Neural crest cell (in vitro differentiated cells): ENCODE data around the gene GPR142. TPM values are rescaled to one million over a fixed set of nuclear protein-coding genes. Genes with fewer than 3 reads are reported as not detected.
A peak's percentile ranks its signal among the peaks of the same experiment; 100 is the strongest.

Experiments used
- DNase-seq: peaks from one replicate; pipeline ENCODE4 v3.0.0; 2021; ENCODE audit warnings: low read depth, mixed read lengths, low spot score
- H3K27ac Mint-ChIP-seq: one replicate; pipeline ENCODE4 v1.8.0; 2021; ENCODE audit warnings: mild to moderate bottlenecking, mixed read lengths; ENCODE audit not compliant: unreplicated experiment
- H3K27me3 Mint-ChIP-seq: 2 replicates; pipeline ENCODE4 v1.8.0; 2021; ENCODE audit warnings: low read depth, mild to moderate bottlenecking, mixed read lengths
- H3K36me3 Mint-ChIP-seq: 2 replicates; pipeline ENCODE4 v1.8.0; 2021; ENCODE audit warnings: low read depth, mild to moderate bottlenecking, mixed read lengths
- H3K4me1 Mint-ChIP-seq: 2 replicates; pipeline ENCODE4 v1.8.0; 2021; ENCODE audit warnings: mixed read lengths
- H3K4me3 Mint-ChIP-seq: one replicate; pipeline ENCODE4 v1.8.0; 2021; ENCODE audit warnings: mild to moderate bottlenecking, mixed read lengths
- H3K9me3 Mint-ChIP-seq: 2 replicates; pipeline ENCODE4 v1.8.0; 2021; ENCODE audit warnings: mixed read lengths
- total RNA-seq: library from RNA; stranded (reverse); gene quantifications from 2 replicates; pipeline ENCODE4 v1.2.1, GENCODE V29; 2021
- TF ChIP-seq, protein P1 (sequence below): fragments of 200-600 bp; sonication (generic); conservative IDR thresholded peaks from 2 replicates; pipeline ENCODE4 v1.5.0; 2021; ENCODE audit warnings: antibody characterized with exemption, mild to moderate bottlenecking

GPR142 gene
- total RNA-seq, 1 donor from 2014 or later: 0.23 TPM

DNA sequence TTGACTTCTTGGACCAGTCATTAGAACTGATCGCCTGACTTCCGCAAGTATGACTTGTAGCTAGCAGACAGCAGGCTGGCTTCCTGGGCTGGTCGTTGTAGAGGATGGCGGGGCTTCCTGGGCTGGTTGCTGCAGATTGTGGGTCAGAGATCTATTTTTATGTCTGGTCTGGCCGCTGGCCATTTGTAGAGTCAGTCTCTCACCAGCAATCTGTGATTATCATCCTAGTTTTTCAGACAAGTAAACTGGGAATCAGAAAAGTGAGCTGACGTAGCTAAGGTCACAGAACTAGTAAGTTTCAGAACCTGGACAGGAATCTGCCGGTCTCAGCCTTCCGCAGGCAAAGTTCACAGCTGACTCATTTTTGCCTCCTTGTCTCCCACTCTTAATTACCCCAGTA, 19.1 kb downstream of the GPR142 start:
- no peaks in the 10 kb centered on the region for H3K9me3 Mint-ChIP-seq
- H3K36me3 Mint-ChIP-seq: no peaks in the 10 kb centered on the region
- H3K4me1 Mint-ChIP-seq: no peaks in the 10 kb centered on the region
- H3K27me3 Mint-ChIP-seq: no peaks in the 10 kb centered on the region
- no peak overlapping the region for H3K4me3 Mint-ChIP-seq
- TF ChIP-seq, protein P1, sequence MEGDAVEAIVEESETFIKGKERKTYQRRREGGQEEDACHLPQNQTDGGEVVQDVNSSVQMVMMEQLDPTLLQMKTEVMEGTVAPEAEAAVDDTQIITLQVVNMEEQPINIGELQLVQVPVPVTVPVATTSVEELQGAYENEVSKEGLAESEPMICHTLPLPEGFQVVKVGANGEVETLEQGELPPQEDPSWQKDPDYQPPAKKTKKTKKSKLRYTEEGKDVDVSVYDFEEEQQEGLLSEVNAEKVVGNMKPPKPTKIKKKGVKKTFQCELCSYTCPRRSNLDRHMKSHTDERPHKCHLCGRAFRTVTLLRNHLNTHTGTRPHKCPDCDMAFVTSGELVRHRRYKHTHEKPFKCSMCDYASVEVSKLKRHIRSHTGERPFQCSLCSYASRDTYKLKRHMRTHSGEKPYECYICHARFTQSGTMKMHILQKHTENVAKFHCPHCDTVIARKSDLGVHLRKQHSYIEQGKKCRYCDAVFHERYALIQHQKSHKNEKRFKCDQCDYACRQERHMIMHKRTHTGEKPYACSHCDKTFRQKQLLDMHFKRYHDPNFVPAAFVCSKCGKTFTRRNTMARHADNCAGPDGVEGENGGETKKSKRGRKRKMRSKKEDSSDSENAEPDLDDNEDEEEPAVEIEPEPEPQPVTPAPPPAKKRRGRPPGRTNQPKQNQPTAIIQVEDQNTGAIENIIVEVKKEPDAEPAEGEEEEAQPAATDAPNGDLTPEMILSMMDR: no peak
- DNase-seq: no peak
- no peak overlapping the region for H3K27ac Mint-ChIP-seq

DNA sequence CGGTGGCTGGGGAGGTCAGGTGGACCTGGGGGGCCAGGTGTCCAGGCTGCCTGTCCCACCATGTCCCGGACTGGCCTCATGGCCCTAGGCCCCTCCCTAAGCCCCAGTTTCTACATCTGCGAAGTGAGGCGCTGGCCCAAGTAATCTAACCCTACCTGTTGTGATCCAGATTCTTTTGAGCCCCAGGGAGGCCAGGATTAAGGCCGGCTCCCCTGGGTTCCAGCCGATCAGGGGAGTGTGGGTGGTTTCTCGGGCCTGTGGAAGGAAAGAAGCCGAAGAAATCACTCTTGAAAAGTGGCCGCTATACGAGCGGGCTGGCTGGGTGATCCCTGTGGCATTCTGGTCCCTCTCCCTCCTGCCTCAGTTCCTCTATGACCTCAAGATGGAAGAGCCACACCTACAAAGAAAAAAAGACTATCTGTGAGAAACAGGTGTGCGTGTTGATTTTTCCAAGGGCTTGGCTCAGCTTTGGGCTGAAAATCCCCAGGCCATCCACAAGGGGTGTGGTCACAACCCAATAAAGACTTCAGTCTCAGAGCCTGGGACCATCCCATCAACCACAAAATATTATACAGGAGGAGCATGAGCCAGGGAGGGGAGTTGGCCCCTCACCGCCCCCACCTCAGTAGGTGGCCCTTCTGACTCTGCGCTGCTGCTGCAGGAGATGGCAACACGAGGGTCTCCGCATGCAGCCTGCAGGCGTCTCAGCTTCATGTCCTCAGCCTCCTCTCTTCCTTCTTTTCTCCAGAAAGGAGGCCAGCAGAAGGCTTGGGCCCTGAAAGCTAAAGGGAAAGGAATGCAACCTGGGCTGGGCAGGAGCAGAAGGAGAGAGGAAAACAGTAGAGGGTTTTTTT, 20.3 kb downstream of the GPR142 start:
- no peak for DNase-seq
- no peak overlapping the region for H3K4me3 Mint-ChIP-seq
- H3K9me3 Mint-ChIP-seq: no peaks in the 10 kb centered on the region
- TF ChIP-seq, protein P1: no peak
- no peaks in the 10 kb centered on the region for H3K4me1 Mint-ChIP-seq
- no peaks in the 10 kb centered on the region for H3K36me3 Mint-ChIP-seq
- no peaks in the 10 kb centered on the region for H3K27me3 Mint-ChIP-seq
- H3K27ac Mint-ChIP-seq: no peak overlapping the region

DNA sequence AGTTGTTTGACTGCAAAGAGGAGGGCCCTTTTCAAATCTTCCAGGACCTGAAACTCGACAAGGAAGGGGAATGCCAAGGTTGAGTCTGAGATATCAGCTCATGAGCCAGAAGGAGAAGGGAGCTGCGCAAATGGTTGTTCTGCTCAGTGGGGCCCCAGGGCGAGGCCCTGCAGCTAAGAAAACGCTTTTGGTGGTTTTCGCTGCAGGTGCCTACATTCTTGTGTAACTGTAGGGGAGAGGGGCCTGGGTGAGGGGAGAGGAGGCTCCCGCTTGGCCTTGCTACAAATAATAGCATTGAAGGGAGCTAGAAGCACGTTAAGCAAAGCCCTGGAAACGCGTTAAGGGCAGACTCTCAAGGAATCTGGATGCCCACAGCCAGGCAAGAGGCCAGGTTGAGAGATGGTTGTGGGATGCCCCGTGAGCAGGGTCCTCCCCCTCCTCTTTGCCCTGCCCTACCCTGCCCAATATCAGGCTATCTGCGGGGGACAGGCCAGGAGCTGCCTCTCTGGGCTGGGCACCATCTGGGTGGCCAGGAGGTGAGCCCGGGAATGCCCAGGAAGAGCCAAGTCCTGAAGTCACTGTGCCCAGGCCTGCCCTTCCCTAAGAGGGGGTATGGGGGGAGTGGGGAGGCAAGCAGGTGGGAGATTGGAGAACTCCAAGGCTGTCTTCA, 21.9 kb downstream of the GPR142 start:
- TF ChIP-seq, protein P1: no peak
- DNase-seq: no peak
- H3K4me1 Mint-ChIP-seq: no peaks in the 10 kb centered on the region
- no peaks in the 10 kb centered on the region for H3K9me3 Mint-ChIP-seq
- H3K4me3 Mint-ChIP-seq: no peak overlapping the region
- no peaks in the 10 kb centered on the region for H3K27me3 Mint-ChIP-seq
- H3K27ac Mint-ChIP-seq: peak overlapping the region; percentile 67
- no peaks in the 10 kb centered on the region for H3K36me3 Mint-ChIP-seq

DNA sequence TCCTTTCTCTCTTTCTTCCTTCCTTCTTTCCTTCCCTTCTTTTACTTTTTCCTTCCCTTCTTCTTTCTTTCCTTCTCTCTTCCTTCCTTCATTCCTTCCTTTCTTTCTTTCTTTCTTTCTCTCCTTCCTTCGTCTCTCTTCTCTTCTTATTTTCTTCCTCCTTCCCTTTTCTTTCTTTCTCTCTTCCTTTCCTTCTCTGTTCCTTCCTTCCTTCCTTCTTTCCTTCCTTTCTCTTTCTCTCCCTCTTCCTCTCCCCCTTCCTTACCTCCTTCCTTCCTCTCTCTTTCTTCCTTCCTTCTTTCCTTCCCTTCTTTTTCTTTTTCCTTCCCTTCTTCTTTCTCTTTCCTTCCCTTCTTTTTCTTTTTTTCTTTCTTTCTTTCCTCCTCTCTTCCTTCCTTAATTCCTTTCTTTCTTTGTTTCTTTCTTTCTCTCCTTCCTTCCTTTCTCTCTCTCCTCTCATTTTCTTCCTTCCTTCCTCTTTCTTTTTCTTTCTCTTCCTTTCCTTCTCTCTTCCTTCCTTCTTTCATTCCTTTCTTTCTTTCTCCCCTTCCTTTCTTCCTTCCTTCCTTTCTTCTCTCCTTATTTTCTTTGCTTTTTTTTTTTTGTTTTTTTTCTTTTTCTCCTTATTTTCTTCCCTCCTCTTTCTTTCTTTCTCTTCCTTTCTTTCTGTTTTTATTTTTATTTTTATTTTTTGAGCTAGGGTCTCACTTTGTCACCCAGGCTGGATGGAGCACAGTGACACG, 22.8 kb downstream of the GPR142 start:
- Mint-ChIP-seq H3K27me3 (no peaks in the 10 kb centered on the region), H3K4me1 (no peaks in the 10 kb centered on the region), H3K9me3 (no peaks in the 10 kb centered on the region), H3K36me3 (no peaks in the 10 kb centered on the region), H3K27ac (no peak overlapping the region), H3K4me3 (no peak overlapping the region)
- TF ChIP-seq, protein P1: no peak
- no peak for DNase-seq
